SK-N-SH treated with all-trans-retinoic acid at 6 μM for 48 hours (cell line): ENCODE data around the gene SRMS.

Experiments used
- BACH2 ChIP-seq: fragments of 250-450 bp; sonication (Bioruptor Pico); IDR thresholded peaks from 2 replicates; pipeline ENCODE4 v1.9.0; 2021; ENCODE audit warnings: mild to moderate bottlenecking, borderline replicate concordance
- ESRRG ChIP-seq: fragments of 250-450 bp; sonication (Bioruptor Pico); IDR thresholded peaks from 2 replicates; pipeline ENCODE4 v1.6.1; 2021; ENCODE audit warnings: mild to moderate bottlenecking
- ISL1 ChIP-seq: fragments of 250-450 bp; sonication (Bioruptor Pico); IDR thresholded peaks from 2 replicates; pipeline ENCODE4 v2.1.2; 2022; ENCODE audit warnings: mild to moderate bottlenecking, moderate library complexity
- OSR1 ChIP-seq: fragments of 250-450 bp; sonication (Bioruptor Pico); IDR thresholded peaks from 2 replicates; pipeline ENCODE4 v1.8.0; 2022; ENCODE audit warnings: moderate library complexity, mild to moderate bottlenecking, inconsistent platforms
- SNAI2 ChIP-seq: fragments of 250-450 bp; sonication (Bioruptor Pico); IDR thresholded peaks from 2 replicates; pipeline ENCODE4 v1.5.0; 2020; ENCODE audit warnings: mild to moderate bottlenecking, moderate library complexity
- ZC3H10 ChIP-seq: fragments of 250-450 bp; sonication (Bioruptor Pico); IDR thresholded peaks from 2 replicates; pipeline ENCODE4 v1.5.1; 2021; ENCODE audit warnings: mild to moderate bottlenecking, moderate library complexity
- TF ChIP-seq, protein P1 (sequence below): fragments of 250-450 bp; sonication (Bioruptor Pico); IDR thresholded peaks from 2 replicates; pipeline ENCODE4 v1.5.1; 2020; ENCODE audit warnings: low read depth, mild to moderate bottlenecking, moderate library complexity
- TF ChIP-seq, protein P2 (sequence below): fragments of 250-450 bp; sonication (Bioruptor Pico); IDR thresholded peaks from 2 replicates; pipeline ENCODE4 v1.5.1; 2021; ENCODE audit warnings: mild to moderate bottlenecking, moderate library complexity
- TF ChIP-seq, protein P3 (sequence below): fragments of 250-450 bp; sonication (Bioruptor Pico); IDR thresholded peaks from 2 replicates; pipeline ENCODE4 v1.8.0; 2020; ENCODE audit warnings: mild to moderate bottlenecking, moderate library complexity, borderline replicate concordance
- TF ChIP-seq, protein P4 (sequence below): fragments of 250-450 bp; sonication (Bioruptor Pico); IDR thresholded peaks from 2 replicates; pipeline ENCODE4 v1.8.0; 2021; ENCODE audit warnings: low read depth, mild to moderate bottlenecking, moderate library complexity, borderline replicate concordance

DNA sequence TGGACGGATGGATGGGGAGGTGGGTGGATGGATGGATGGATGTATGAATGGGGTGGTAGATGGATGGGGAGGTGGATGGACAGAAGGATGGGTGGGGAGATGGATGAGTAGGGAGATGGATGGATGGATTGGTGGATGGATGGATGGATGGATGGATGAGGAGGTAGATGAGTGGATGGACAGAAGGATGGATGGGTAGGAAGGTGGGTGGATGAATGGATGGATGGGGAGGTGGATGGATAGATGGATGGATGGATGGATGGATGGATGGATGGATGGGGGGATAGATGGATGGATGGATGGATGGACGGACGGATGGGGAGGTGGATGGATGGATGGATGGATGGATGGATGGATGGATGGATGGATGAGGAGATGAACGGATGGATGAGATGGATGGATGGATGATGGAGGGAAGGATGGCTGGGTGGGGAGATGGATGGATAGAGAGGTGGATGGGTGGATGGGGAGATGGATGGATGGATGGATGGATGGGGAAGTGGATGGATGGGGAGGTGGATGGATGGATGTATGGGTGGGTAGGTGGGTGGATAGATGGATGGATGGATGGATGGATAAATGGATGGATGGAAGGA is 55.8 kb downstream of the SRMS start:
- TF ChIP-seq BACH2 (CRISPR knock-in tag), result no peak
- TF ChIP-seq, protein P1, sequence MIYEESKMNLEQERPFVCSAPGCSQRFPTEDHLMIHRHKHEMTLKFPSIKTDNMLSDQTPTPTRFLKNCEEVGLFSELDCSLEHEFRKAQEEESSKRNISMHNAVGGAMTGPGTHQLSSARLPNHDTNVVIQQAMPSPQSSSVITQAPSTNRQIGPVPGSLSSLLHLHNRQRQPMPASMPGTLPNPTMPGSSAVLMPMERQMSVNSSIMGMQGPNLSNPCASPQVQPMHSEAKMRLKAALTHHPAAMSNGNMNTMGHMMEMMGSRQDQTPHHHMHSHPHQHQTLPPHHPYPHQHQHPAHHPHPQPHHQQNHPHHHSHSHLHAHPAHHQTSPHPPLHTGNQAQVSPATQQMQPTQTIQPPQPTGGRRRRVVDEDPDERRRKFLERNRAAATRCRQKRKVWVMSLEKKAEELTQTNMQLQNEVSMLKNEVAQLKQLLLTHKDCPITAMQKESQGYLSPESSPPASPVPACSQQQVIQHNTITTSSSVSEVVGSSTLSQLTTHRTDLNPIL (CRISPR knock-in tag), result no peak
- TF ChIP-seq, protein P2, sequence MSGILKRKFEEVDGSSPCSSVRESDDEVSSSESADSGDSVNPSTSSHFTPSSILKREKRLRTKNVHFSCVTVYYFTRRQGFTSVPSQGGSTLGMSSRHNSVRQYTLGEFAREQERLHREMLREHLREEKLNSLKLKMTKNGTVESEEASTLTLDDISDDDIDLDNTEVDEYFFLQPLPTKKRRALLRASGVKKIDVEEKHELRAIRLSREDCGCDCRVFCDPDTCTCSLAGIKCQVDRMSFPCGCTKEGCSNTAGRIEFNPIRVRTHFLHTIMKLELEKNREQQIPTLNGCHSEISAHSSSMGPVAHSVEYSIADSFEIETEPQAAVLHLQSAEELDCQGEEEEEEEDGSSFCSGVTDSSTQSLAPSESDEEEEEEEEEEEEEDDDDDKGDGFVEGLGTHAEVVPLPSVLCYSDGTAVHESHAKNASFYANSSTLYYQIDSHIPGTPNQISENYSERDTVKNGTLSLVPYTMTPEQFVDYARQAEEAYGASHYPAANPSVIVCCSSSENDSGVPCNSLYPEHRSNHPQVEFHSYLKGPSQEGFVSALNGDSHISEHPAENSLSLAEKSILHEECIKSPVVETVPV (CRISPR knock-in tag), result no peak
- TF ChIP-seq, protein P3, sequence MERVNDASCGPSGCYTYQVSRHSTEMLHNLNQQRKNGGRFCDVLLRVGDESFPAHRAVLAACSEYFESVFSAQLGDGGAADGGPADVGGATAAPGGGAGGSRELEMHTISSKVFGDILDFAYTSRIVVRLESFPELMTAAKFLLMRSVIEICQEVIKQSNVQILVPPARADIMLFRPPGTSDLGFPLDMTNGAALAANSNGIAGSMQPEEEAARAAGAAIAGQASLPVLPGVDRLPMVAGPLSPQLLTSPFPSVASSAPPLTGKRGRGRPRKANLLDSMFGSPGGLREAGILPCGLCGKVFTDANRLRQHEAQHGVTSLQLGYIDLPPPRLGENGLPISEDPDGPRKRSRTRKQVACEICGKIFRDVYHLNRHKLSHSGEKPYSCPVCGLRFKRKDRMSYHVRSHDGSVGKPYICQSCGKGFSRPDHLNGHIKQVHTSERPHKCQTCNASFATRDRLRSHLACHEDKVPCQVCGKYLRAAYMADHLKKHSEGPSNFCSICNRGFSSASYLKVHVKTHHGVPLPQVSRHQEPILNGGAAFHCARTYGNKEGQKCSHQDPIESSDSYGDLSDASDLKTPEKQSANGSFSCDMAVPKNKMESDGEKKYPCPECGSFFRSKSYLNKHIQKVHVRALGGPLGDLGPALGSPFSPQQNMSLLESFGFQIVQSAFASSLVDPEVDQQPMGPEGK (CRISPR knock-in tag), result no peak
- TF ChIP-seq ISL1 (CRISPR knock-in tag), result no peak
- TF ChIP-seq ZC3H10, result no peak
- TF ChIP-seq, protein P4, sequence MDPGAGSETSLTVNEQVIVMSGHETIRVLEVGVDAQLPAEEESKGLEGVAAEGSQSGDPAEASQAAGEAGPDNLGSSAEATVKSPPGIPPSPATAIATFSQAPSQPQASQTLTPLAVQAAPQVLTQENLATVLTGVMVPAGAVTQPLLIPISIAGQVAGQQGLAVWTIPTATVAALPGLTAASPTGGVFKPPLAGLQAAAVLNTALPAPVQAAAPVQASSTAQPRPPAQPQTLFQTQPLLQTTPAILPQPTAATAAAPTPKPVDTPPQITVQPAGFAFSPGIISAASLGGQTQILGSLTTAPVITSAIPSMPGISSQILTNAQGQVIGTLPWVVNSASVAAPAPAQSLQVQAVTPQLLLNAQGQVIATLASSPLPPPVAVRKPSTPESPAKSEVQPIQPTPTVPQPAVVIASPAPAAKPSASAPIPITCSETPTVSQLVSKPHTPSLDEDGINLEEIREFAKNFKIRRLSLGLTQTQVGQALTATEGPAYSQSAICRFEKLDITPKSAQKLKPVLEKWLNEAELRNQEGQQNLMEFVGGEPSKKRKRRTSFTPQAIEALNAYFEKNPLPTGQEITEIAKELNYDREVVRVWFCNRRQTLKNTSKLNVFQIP (CRISPR knock-in tag), result no peak
- no peak for TF ChIP-seq ESRRG (CRISPR knock-in tag)
- no peak for TF ChIP-seq SNAI2 (CRISPR knock-in tag)
- TF ChIP-seq OSR1, result no peak
